ENCODE measurements around the gene PLA2R1.

Gene PLA2R1

DNA sequence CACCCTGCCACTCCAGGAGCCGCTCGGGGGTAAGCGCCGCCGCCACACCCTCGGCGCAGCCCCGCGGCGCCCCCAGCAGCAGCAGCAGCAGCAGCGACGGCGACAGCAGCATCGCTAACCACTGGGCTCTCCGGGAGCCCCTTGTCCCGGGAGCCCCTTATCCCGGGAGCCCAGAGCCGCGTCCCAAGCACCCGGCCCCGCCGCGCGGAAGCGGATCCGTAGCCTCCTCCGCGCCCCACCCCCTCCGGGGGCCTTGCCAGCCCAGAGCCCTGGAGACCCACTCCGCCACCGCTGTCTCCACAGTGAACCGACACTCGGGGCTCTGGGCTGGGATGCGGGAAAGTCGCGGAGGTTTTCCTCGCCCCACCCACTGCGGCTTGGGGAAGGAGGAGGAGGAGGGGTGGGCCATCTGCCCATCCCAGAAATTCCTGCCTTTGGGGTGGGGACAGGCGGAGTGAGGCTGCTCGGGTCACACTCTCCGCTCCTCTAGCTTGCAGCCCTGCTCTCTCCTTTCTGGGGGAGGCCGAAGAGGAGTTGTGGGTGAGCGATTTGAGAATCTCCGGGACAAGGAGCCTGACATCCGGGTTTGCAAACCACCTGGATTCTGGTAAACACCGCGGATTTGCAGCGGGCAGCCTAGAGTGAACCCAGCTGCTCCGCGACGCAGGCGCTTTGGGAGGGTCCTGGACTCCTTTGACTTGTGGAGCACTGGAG lies at the start of gene PLA2R1:
PLA2R1 (minus strand) TSS at position 324 of the 714 bp plus-strand sequence; CDS start at position 112, 212 bp downstream.
- Histone ChIP-seq H3K36me3 (ENCODE audit: control insufficient read depth, insufficient read depth, low read length) (no peaks in the 10 kb centered on the region), H3K4me3 (ENCODE audit: low read length) (peak within 1 kb of the TSS; percentile 76), H3K27ac (ENCODE audit: low read depth, low read length) (peak within 1 kb of the TSS; percentile 11), H3K27me3 (ENCODE audit: control insufficient read depth, insufficient read depth, low read length) (no peaks in the 10 kb centered on the region), H3K9ac (ENCODE audit: low read length) (no peak within 1 kb of the TSS), H3K4me1 (ENCODE audit: control insufficient read depth, insufficient read depth, low read length) (peaks cover 5% of the 10 kb centered on the region)

DNA sequence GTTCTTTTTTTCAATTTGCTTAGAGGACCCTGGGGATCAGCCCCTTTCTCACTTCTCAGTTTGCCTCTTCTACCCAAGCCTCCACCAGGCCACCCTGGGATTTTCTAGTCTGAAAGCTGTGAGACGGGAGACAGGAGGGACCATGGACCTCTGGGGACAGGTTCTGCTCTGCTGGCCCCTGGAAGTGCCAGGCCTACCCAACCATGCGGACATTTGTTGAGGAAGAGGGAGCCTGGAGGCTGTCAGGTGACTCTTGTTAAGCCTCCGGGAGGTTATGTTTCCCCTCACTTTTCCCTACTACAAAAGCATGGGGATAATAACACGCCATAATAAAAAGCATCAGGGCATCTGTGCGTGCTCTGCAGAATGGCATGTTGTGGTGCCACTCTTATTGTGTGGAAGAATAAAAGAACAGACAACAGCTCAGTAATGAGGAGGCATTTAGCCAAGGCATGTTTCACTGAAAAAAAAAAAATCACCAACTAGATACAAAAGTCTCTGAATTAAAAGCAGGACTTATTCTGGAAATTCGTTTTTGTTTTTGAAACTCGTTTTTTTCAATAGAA lies 48.3 kb upstream of the PLA2R1 start:
- no peaks in the 10 kb centered on the region for H3K4me1 ChIP-seq (ENCODE audit: control insufficient read depth, insufficient read depth, low read length)
- H3K36me3 ChIP-seq (ENCODE audit: control insufficient read depth, insufficient read depth, low read length) = no peaks in the 10 kb centered on the region
- H3K9ac ChIP-seq (ENCODE audit: low read length) = no peak overlapping the region
- no peaks in the 10 kb centered on the region for H3K27me3 ChIP-seq (ENCODE audit: control insufficient read depth, insufficient read depth, low read length)
- no peak overlapping the region for H3K4me3 ChIP-seq (ENCODE audit: low read length)
- H3K27ac ChIP-seq (ENCODE audit: low read depth, low read length) = no peak overlapping the region

DNA sequence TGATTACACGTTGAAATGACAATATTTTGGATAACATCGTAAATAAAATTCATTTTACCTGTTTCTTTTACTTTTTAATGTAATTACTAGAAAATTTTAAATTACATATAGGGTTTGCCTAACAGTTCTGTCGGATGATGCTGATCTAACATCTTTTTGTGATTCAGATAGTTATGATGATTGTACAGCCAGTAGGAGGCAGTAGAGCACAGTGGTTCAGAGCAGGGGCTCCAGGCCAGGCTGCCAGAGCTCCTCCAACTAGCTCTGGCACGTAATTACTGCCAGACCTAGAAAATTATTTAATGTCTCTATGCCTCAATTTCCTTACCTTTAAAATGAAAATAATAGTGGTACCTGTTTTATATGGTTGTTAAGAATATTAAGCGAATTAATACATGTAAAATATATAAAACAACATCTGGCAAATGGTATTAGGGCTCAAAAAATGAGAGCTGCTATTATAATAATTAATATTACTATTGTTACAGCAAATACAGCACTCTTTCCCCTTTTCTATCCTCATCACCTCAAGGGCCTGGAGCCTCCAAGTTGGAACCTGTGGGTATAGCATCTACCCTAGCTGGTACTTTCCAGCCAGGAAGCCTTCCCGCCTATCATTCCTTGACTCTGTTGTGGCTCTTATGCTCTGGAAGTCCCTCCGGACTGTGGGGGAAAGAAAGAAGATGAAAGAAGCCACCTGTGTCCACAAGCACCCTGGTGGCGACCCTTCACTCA lies 47.7 kb upstream of the PLA2R1 start:
- Histone ChIP-seq H3K36me3 (ENCODE audit: control insufficient read depth, insufficient read depth, low read length) (no peaks in the 10 kb centered on the region), H3K27ac (ENCODE audit: low read depth, low read length) (no peak overlapping the region), H3K9ac (ENCODE audit: low read length) (no peak overlapping the region), H3K27me3 (ENCODE audit: control insufficient read depth, insufficient read depth, low read length) (no peaks in the 10 kb centered on the region), H3K4me1 (ENCODE audit: control insufficient read depth, insufficient read depth, low read length) (no peaks in the 10 kb centered on the region), H3K4me3 (ENCODE audit: low read length) (no peak overlapping the region)

DNA sequence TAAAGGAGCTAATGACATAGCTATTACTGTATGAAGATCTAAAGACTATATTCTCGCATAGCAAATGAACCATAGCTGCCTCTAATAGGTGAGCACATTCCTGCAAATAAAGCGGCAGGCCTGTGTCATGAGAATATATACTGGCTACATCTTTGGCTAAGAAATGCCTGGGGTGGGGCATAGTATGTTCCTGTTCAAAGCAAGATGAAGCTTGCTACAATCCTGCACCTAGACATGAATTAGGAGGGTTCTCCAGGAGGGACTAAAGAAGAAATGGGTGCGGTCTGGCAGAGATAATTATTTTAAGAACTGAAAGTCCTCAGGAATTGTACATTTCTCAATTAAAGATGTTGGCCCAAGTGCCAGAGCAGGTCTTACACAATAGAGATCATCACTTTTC lies 46.8 kb upstream of the PLA2R1 start:
- H3K27me3 ChIP-seq (ENCODE audit: control insufficient read depth, insufficient read depth, low read length) = no peaks in the 10 kb centered on the region
- H3K27ac ChIP-seq (ENCODE audit: low read depth, low read length) = no peak overlapping the region
- no peaks in the 10 kb centered on the region for H3K36me3 ChIP-seq (ENCODE audit: control insufficient read depth, insufficient read depth, low read length)
- no peak overlapping the region for H3K4me3 ChIP-seq (ENCODE audit: low read length)
- H3K4me1 ChIP-seq (ENCODE audit: control insufficient read depth, insufficient read depth, low read length) = no peaks in the 10 kb centered on the region
- H3K9ac ChIP-seq (ENCODE audit: low read length) = no peak overlapping the region

DNA sequence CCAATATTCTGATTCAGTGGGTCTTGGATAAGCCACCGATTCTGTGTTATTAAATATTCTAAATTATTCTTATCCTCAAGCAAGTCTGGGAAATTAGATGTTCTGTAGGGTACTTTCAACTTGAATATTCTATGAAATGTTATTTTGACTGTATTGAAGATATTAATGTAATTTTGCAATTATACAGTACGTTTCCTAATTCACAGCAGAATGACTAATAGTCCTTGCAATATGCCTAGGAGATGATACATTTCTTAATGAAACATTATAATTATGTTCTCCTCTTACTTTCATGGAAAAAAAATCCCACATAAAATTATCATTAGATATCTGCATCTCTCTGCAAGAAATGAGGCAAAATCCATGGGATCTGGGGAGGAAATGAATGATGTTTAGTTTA lies 46.2 kb upstream of the PLA2R1 start:
- H3K4me3 ChIP-seq (ENCODE audit: low read length) = no peak overlapping the region

DNA sequence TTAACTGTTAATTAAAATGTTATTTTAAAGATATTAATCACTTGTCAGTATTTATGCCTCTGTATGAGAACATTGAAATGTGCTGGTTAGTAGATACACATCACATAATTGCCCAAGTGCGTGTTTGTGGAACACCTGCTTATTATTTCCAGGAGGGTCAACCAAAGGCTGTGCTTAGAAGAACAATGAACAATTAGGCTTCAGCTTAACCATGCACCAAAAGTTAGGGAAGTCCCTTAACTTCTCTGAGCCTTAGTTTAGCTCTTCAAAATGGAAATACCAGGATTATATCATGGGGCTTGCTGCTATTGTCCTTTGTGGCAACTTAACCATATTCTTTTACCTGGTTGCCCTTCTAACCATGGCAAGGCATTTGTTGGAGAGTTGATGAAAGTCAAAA lies 43.0 kb upstream of the PLA2R1 start:
- Histone ChIP-seq H3K27me3 (ENCODE audit: control insufficient read depth, insufficient read depth, low read length) (no peaks in the 10 kb centered on the region), H3K4me1 (ENCODE audit: control insufficient read depth, insufficient read depth, low read length) (no peaks in the 10 kb centered on the region), H3K9ac (ENCODE audit: low read length) (no peak overlapping the region), H3K4me3 (ENCODE audit: low read length) (no peak overlapping the region), H3K36me3 (ENCODE audit: control insufficient read depth, insufficient read depth, low read length) (no peaks in the 10 kb centered on the region), H3K27ac (ENCODE audit: low read depth, low read length) (no peak overlapping the region)

More for the DNA sequence above, 46.2 kb upstream of the PLA2R1 start:
- Histone ChIP-seq H3K27me3 (ENCODE audit: control insufficient read depth, insufficient read depth, low read length) (no peaks in the 10 kb centered on the region), H3K4me1 (ENCODE audit: control insufficient read depth, insufficient read depth, low read length) (no peaks in the 10 kb centered on the region), H3K27ac (ENCODE audit: low read depth, low read length) (no peak overlapping the region), H3K36me3 (ENCODE audit: control insufficient read depth, insufficient read depth, low read length) (no peaks in the 10 kb centered on the region), H3K9ac (ENCODE audit: low read length) (no peak overlapping the region)

DNA sequence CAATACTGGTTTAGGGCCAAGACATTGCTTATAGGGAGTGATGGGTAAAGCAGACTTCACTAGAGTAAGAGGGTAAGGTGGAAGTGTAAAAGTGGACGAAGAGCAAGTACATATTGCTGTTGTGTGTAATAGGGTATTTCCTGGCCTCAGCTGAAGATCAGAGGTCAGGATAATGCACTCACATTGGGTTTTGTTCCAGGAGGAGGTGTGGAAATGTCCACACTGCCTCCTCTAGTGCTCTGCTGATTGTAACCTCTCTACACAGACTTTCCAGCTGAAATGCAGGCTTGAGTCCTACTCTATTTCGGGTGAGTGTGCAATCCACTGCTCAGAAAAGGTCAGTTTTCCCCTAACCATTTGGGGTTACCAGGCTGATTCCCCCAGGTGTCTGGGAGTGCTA lies 41.7 kb upstream of the PLA2R1 start:
- H3K36me3 ChIP-seq (ENCODE audit: control insufficient read depth, insufficient read depth, low read length) = no peaks in the 10 kb centered on the region

DNA sequence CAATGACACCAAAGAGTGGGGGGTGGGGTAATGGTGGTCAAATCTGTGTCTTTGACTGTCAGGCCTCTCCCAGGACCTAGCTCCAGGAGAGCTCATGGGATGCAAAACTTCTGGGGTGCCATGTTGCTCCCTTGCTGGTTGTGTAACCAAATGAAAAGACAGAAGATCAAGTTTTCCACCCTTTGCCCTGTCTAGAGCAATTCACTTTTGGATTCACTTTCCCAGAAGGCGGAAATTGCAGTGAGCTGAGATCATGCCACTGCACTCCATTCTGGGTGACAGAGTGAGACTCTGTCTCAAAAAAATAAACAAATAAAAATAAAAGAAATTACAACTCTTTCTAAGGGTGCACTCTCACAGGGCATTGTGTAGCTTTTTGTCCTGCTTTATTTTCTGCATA lies 34.9 kb upstream of the PLA2R1 start:
- Histone ChIP-seq H3K4me1 (ENCODE audit: control insufficient read depth, insufficient read depth, low read length) (no peaks in the 10 kb centered on the region), H3K4me3 (ENCODE audit: low read length) (no peak overlapping the region), H3K9ac (ENCODE audit: low read length) (no peak overlapping the region), H3K27me3 (ENCODE audit: control insufficient read depth, insufficient read depth, low read length) (no peaks in the 10 kb centered on the region), H3K36me3 (ENCODE audit: control insufficient read depth, insufficient read depth, low read length) (no peaks in the 10 kb centered on the region), H3K27ac (ENCODE audit: low read depth, low read length) (no peak overlapping the region)

More for the DNA sequence above, 41.7 kb upstream of the PLA2R1 start:
- Histone ChIP-seq H3K27me3 (ENCODE audit: control insufficient read depth, insufficient read depth, low read length) (no peaks in the 10 kb centered on the region), H3K4me3 (ENCODE audit: low read length) (no peak overlapping the region), H3K4me1 (ENCODE audit: control insufficient read depth, insufficient read depth, low read length) (no peaks in the 10 kb centered on the region), H3K9ac (ENCODE audit: low read length) (no peak overlapping the region), H3K27ac (ENCODE audit: low read depth, low read length) (no peak overlapping the region)

DNA sequence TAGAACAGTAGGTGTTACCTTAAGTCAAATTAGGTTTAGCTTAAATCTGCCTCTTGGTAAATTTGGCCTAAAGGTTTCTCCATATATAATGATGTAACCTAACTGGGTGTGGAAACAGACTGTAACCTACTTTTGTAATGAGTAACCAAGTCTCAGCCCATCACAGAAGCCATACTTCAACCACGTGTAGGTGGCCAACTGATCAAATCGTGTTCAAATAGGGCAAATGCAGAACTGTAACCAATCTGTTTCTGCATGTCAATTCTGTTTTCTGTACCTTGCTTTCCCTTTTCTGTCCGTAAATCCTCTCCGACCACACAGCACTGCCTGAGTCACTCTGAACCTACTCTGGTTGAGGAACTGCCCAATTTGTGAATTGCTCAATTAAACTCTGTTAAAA lies 34.0 kb upstream of the PLA2R1 start:
- no peaks in the 10 kb centered on the region for H3K27me3 ChIP-seq (ENCODE audit: control insufficient read depth, insufficient read depth, low read length)

DNA sequence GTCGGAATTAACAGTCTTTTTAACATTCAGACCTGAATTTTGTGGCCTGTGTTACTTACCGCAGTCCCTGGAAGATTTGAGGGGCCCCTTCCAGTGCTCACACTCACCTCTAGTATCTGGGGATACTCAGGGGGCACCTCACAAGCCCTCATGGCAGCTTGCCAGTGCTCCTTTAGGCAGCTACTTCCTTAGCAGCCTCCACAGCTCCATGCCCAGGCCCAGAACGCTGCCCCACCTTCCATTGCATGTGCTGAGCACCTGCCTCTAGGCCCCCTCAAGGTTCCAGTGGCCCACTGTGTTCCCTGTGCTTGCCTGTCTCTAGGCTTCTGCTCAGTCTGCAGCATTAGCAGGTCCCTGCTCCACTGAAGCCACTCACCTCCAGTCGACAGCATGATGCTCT lies 30.0 kb upstream of the PLA2R1 start:
- H3K4me3 ChIP-seq (ENCODE audit: low read length) = no peak overlapping the region
- no peaks in the 10 kb centered on the region for H3K36me3 ChIP-seq (ENCODE audit: control insufficient read depth, insufficient read depth, low read length)
- no peaks in the 10 kb centered on the region for H3K4me1 ChIP-seq (ENCODE audit: control insufficient read depth, insufficient read depth, low read length)
- no peak overlapping the region for H3K27ac ChIP-seq (ENCODE audit: low read depth, low read length)
- no peaks in the 10 kb centered on the region for H3K27me3 ChIP-seq (ENCODE audit: control insufficient read depth, insufficient read depth, low read length)
- no peak overlapping the region for H3K9ac ChIP-seq (ENCODE audit: low read length)

More for the DNA sequence above, 34.0 kb upstream of the PLA2R1 start:
- H3K36me3 ChIP-seq (ENCODE audit: control insufficient read depth, insufficient read depth, low read length) = no peaks in the 10 kb centered on the region
- no peak overlapping the region for H3K27ac ChIP-seq (ENCODE audit: low read depth, low read length)
- H3K4me3 ChIP-seq (ENCODE audit: low read length) = no peak overlapping the region
- no peaks in the 10 kb centered on the region for H3K4me1 ChIP-seq (ENCODE audit: control insufficient read depth, insufficient read depth, low read length)
- H3K9ac ChIP-seq (ENCODE audit: low read length) = no peak overlapping the region

DNA sequence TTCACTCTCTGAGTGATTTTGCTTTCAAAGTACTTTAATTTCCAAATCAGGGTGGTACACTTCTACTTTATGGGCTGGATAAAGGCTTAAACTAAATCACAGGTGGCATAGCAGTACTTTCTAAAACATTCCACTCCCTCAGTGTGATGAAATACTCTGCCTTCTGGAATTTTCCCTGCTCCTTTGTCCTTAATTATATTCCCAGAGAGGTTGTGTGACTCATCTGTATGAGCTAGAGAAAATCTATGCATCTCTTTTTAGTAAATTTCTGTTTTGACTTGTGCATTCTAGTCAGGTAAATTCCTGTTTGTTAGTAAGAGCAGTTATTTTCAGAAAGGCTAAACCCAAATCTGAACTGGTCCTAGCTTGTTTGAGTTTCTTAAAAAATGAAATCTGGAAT lies 29.0 kb upstream of the PLA2R1 start:
- no peak overlapping the region for H3K9ac ChIP-seq (ENCODE audit: low read length)
- no peaks in the 10 kb centered on the region for H3K4me1 ChIP-seq (ENCODE audit: control insufficient read depth, insufficient read depth, low read length)
- no peak overlapping the region for H3K4me3 ChIP-seq (ENCODE audit: low read length)
- no peaks in the 10 kb centered on the region for H3K36me3 ChIP-seq (ENCODE audit: control insufficient read depth, insufficient read depth, low read length)
- no peak overlapping the region for H3K27ac ChIP-seq (ENCODE audit: low read depth, low read length)
- H3K27me3 ChIP-seq (ENCODE audit: control insufficient read depth, insufficient read depth, low read length) = no peaks in the 10 kb centered on the region

DNA sequence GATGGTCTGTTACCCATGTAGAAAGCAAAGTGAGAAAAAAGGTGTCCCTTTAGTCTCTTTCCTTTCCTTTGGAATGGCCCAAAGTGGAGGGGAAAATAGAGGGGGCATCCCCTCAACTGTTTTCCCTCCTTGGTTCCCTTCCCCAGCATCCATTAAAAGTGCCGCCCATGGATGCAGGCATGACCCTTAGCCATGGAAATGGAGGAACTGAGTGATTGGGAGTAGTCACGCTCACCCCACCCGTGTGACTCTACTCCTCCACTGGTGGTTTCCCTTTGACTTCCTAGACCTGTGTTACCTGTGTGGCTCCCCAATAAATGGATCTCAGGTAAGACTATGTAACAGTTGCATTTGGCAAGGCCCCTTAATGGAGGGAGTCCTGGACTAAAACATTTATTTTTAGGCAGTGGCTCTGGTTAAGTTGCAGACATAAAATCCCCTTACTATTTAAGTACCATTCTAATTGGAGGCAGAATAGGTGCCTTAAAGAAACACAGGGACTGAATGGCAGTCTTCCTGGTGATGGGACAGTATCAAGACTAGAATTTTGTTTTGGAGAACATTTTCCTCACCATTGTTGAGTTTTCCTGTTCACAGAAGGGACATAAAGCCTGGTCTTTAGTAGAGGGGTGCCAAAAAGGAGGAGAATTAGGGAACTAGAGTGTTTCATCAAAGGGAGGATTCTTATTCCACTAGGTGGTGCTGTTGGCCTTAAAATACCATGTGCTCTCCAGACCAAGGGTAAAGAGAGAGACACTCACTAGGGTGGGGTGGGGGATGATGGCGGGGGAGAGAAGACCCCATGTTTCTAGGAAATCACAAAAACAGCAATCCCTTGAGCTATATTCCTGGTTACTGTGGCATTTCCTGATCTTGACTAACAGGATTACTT lies 25.7 kb upstream of the PLA2R1 start:
- H3K27me3 ChIP-seq (ENCODE audit: control insufficient read depth, insufficient read depth, low read length) = no peaks in the 10 kb centered on the region
- H3K4me3 ChIP-seq (ENCODE audit: low read length) = no peak overlapping the region
- H3K27ac ChIP-seq (ENCODE audit: low read depth, low read length) = no peak overlapping the region
- no peak overlapping the region for H3K9ac ChIP-seq (ENCODE audit: low read length)
- H3K4me1 ChIP-seq (ENCODE audit: control insufficient read depth, insufficient read depth, low read length) = no peaks in the 10 kb centered on the region
- no peaks in the 10 kb centered on the region for H3K36me3 ChIP-seq (ENCODE audit: control insufficient read depth, insufficient read depth, low read length)

All from rectal smooth muscle tissue (tissue), 1 donor.